Measurements from ENCODE around the gene ZFP2.

GRCh38 chr5:178899289-178899688, 3.6 kb downstream of the ZFP2 start:
- TF ChIP-seq, protein P1, sequence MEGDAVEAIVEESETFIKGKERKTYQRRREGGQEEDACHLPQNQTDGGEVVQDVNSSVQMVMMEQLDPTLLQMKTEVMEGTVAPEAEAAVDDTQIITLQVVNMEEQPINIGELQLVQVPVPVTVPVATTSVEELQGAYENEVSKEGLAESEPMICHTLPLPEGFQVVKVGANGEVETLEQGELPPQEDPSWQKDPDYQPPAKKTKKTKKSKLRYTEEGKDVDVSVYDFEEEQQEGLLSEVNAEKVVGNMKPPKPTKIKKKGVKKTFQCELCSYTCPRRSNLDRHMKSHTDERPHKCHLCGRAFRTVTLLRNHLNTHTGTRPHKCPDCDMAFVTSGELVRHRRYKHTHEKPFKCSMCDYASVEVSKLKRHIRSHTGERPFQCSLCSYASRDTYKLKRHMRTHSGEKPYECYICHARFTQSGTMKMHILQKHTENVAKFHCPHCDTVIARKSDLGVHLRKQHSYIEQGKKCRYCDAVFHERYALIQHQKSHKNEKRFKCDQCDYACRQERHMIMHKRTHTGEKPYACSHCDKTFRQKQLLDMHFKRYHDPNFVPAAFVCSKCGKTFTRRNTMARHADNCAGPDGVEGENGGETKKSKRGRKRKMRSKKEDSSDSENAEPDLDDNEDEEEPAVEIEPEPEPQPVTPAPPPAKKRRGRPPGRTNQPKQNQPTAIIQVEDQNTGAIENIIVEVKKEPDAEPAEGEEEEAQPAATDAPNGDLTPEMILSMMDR (IDR thresholded peaks at IDR 0.05): no peak
- no peak for TF ChIP-seq POLR2A (IDR thresholded peaks at IDR 0.05)
